ENCODE measurements around the gene TNNT3.
"Not testable (repeated sequence)": the region's sequence is repeated elsewhere in the genome, so short reads cannot be mapped to it uniquely, and the experiment has no call there.

TNNT3 gene

DNA sequence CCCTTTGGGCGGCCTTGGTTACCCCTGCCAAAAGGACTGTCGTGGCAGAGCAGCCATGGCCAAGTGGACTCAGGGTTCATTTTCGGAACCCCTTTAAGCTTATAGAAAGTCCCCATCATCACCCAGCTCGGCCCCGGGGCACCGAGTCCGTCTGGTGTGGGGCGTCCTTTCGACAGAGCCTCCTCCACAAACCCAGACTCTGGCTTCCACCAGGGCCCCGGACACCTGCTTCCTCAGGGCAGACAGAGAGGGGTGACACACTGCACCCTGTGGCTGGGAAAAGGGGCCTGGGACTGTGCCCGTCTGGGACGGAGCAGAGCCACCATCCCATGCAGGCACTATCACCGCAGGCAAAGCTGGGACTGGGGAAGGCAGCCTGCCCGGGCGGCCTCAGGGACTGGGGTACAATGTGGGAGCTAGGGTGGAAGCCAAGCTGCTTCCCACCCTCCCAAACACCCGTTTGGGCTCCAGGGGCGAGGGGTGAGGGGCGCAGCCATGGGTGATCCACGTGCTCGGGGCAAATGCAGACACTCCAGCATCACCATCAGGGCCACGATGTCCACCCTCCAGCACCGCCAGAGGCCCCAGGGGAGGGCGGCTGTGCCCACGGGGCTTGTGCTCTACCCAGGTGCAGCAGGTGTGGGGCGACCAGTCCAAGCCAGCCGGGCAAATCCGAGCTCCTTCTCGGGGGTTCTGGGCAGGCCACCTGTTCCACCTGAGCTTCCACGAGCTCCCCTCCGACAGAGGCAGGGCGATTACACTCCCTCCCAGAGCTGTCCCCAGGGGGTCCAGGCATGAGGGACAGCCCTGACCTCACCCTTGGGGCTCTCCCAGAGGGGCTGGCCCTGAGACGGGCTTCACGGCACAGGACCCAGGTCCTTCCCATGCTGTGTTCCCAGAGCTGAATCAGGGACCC lies 15.9 kb downstream of the TNNT3 start:
- no peak for DNase-seq (ENCODE audit: low spot score)

DNA sequence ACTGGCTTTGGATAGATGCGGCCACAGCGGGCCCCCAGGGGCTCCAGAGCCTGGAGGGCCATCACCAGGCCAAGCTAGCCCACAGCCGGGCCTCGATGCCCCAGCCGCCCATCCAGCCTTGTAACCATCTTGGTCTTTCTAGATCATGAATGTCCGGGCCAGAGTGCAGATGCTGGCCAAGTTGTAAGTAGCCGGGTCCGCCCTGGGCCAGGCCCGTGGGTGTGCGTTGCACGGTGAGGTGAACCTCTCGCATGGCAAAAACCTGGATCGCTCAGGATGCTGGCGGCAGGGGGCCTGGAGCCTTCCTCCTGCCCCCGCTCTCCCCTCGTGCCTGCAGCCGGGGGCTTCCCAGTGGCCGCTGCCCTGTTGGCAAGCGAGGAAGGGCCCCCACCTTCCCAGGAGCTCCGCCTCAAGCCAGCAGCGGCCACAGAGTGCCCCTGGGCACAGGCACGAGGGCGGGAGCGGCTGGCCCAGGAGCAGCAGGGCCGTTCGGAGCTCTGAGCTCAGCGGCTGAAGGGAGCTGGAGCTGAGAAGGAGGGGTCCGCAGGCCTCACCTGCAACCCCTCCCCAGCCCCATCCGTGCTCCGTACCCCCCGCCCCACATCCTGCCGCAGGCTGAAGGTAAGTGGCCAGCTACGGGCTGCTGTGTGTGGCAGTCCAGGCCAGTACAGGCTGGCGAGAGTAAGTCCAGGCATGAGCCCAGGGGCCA lies 16.7 kb downstream of the TNNT3 start:
- DNase-seq (ENCODE audit: low spot score): no peak

DNA sequence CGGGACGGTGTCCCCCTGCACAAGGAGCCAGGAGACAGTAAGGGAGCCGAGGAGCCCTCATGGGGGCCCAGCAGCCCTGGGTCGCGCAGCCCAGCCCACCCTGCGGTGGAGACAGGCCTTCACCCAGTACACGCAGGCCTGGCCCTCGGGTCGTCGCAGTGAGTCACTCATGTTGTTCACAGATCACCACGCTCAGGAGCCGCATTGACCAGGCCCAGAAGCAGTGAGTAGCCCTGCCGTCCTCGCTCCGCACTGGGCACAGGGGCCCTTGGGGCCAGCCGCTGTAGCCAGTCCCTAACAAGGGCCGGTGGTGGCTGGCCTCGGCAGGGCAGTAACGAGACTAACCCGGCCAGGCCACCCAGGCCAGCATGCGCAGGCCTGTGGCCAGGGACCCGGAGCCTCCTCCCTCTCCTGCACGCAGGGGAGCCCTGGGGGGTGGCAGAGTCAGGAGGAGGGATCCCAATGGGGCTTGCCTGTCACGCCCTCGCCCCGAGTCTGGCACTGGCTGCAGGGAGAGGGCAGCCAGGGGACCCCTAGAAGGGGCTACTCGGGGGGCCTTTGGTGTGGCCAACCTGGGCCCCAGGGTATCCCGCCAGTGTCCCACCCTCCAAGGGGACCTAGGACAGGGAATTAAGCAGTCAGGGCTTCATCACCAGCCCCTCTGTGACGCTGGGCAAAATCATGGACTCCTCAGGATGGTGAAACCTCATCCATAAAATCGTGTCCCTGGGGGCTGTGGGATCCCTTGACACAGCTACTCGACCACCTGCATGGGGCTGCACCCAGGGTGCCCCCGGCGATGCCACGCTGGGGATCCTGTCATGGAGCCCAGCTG lies 17.5 kb downstream of the TNNT3 start:
- DNase-seq (ENCODE audit: low spot score): no peak

DNA sequence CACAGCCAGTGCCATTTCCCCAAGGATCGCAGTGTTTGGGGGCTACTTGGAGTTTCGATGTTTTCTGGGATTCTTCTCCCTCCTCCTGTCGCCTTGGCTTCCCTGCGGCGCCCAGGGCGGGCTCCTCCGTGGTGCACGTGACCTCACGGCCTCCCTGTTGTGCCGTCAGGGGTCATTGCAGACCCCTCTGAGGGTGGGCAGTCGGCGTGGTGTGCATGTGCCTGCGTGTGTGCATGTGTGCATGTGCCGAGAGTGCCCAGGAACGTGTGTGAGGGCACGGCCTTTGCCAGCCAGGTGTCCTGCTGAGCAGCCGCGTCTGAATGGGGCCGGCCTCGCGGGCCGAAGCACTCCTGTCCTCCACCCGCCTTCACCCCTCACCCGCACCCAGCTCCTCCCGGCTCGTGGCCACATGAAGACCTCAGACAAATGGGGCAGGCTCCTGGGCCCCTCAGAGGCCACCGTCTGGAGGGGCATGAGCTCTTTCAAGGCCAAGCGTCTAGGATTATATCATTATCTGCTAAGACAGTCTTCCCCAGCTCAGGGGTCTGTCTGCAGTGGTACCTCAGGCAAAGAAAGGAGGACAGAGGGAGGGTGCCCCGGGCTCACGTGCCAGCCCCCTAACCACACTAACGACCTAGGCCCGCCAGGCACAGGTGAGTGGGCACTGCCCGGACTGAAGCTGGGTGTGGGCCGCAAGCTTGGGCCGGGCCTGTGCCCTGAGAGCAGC lies 18.3 kb downstream of the TNNT3 start:
- no peak for DNase-seq (ENCODE audit: low spot score)

DNA sequence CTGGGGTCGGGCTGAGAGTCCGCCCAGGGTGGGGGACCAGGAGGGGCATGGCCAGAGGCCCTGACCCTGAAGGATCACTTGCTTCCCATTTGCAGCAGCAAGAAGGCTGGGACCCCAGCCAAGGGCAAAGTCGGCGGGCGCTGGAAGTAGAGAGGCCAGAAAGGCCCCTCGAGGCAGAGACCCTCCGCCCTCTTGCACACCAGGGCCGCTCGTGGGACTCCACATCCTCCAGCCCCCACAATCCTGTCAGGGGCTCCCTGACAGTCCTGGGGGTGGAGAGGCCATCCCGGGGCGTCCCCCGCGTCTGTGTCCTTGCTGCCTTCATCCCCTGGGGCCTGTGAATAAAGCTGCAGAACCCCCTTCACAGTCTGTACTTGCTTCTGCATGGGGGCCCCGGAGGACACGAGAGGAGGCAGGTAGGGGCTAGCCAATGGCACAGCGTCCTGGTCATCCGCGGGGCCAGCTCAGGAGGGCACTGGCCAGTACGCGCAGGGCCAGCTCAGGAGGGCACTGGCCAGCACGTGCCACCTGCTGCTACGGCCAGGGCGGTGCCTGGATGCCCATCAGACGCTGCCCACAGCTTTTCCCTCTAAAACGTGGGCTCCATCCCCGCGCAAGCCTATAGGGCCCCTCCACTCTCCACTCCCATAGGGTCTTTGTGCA lies 19.0 kb downstream of the TNNT3 start:
- DNase-seq (ENCODE audit: low spot score): no peak

DNA sequence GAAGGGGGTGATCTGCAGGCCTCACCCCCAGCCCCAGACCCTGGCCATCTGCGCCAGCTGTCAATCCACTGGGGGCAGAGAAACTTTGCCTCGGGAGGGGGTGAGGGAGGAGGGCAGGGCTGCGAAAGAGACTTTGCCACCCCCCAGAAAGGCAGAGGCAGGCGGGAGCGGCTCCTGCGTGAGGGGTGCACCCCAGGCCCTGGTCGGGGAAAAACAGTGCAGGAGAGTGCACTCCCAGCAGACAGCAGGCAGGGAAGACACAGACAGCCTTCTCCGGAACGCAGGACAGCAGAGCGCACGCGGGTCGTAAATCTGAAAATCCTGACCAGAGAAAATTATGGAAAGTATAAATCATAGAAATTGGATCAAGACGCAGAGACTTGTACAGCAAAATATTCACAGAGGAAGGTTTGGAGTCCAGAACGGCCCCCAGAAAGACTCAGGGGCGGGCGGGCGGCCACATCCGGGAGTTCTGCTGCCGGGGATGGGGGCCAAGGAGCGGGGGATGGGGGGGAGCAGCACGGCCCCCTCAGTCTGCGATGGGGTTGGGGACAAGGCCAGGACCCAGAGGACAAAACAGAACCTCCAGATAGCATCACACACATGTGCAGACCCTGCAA lies 19.6 kb downstream of the TNNT3 start:
- no peak for DNase-seq (ENCODE audit: low spot score)

DNA sequence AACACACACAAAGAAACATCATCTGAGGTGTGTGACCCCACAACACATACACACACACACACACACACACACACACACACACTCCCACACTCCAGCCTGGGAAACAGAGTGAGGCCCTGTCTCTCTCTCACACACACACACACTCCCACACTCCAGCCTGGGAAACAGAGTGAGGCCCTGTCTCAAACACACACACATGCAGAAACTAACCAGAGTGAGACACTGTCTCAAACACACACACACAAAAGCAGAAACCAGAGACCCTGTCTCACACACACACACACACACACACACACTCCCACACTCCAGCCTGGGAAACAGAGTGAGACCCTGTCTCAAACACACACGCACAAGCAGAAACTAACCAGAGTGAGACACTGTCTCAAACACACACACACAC lies 20.3 kb downstream of the TNNT3 start:
- not testable (repeated sequence) for DNase-seq (ENCODE audit: low spot score)

DNA sequence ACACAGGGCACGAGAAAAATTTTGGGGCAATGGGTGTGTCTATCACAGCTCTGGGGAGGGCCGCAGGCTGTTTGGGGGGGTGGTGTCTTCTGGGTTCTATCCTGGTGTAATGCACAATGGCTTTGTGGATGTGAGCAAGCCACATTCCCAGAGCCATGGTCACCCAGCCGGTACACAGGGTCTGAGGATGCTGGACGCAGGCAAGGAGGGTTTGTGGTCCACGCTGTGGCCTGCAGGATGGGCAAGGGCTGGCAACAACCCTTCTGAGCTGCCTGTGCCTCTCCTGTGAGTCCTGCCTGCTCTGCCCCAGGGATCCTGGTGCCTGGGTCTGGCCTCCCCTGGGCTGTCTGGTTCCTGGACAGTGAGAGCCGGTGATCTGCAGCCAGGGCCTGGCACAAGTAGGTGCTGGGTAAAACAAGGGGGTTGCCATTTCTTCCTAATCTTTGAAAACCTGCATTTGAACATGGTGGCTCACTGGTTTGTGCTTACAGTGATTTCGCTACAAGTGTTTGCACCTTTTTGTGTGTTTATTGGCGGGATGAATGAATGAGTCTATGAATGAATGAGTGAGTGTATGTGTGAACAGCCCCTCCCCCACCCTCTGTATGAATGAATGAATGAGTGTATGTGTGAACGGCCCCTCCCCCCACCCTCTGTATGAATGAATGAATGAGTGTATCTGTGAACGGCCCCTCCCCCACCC lies 23.2 kb downstream of the TNNT3 start:
- DNase-seq (ENCODE audit: low spot score): no peak

DNA sequence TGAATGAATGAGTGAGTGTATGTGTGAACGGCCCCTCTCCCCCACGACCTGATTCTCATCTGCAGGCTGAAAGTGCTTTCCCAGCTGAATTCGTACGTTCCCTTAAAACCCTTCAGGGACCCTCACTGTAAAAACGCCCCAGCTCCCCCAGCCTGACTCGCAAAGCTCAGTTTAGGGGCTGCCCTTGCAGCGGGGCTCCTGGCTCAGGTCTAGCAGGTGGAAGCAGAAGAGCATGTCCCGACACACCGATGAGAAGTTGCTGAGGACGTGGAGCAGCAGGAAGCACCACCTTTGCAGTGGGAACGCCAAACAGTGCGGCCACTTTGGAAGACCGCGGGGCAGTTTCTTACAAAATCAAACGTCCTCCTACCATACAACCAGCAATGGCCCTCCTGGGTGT lies 24.1 kb downstream of the TNNT3 start:
- DNase-seq (ENCODE audit: low spot score): no peak

DNA sequence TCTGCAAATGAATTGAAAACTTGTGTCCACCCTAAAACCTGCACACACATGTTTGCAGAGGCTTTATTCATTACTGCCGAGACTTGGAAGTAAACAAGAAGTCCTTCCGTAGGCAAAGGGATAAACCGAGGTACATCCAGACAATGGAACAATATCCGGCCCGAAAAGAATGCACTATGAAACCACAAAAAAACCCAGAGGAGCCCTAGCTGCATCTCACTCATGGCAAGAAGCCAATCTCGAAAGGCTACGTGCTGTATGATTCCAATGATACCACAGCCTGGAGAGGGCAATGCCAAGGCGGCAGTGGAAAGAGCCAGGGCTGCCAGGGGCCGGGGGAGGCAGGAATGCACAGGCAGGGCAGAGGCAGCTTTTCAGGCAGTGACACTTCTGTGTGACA lies 24.5 kb downstream of the TNNT3 start:
- no peak for DNase-seq (ENCODE audit: low spot score)

DNA sequence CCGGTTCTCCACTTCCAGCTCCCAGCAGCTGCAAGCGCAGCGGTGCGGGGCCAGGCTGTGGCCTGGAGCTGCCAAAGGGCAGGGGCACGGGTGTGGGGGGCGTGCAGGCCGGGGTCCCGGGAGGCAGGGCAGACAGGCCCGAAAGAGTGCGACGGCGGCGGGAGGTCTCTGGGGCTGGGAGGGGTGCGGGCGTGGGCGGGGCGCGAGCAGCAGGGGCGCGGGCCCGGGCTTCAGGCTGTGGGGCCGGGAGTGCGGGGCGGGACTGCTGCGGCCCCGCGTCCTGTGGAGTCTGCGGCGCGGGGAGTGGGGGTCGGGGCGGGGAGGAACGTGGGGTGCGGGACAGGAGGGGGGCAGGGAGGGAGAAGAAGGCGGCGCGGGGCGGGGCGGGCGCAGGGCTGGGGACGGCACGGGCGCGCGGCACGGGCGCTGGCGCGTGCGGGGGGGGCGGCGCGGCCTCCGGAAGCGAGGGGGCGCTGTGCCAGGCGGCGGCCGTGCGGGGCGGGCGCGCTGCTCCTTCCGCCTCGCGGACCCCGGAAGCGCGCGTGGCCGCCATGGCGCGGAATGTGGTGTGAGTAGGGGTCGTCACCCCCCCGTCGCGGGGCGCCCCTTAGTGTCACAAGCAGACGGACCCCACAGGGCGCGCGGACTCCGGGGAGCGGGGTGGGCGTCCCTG lies 27.4 kb downstream of the TNNT3 start, which contains the start of gene MRPL23:
Gene MRPL23 (plus strand): TSS at position 521 of the 673 bp plus-strand sequence. CDS start 31 bp downstream, at position 552.
- DNase-seq (ENCODE audit: low spot score): no peak

DNA sequence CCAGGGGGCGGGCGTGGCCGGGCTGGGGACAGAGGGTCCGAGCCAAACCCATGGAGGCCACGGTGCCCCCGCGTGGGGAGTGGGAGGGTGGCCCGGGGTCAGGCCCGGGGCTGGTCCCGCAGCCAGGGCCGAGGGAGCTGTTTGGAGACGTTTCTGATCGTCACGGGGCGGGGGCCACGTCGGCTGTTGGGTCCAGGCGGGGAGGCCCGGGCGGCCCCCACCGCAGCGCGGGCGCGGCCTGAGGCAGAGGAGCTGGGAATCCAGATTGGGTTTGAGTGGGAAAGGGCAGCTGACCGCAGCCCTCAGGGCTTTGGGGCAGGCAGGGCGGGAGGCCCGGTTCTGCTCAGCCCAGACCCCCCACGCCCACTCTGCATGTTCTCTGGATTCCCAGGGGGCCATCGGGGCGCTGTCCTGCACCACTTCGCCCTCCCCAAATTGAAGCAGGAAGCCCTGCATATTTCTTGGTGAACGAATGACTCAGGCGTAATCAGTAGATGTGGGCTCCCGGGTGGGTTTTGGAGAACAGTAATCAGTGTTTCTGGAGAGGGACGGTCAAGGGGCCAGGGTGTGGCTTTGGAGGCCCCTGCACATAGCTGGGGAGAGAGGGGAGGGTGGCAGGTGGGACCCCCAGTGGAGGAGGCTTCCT lies 28.2 kb downstream of the TNNT3 start:
- no peak for DNase-seq (ENCODE audit: low spot score)

DNA sequence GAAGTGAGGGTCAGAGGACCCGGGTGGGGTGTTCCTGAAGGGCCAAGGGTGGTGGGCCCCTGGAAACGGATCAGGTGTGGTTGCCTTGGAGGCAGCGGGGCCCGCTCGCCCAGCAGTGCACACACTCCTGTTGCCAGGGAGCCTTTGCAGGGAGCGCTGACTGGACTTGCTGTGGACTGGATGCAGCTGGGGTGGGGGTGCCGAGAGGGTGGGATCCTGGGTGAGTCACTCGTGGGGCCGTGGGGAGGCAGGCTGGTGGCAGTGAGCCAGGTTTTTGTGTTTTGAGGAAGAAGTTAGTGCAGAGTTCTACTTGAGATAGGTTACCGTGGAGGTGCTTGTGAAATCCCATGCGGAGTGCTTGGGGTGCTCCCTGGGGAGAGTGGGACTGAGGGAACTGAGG lies 28.9 kb downstream of the TNNT3 start:
- no peak for DNase-seq (ENCODE audit: low spot score)

DNA sequence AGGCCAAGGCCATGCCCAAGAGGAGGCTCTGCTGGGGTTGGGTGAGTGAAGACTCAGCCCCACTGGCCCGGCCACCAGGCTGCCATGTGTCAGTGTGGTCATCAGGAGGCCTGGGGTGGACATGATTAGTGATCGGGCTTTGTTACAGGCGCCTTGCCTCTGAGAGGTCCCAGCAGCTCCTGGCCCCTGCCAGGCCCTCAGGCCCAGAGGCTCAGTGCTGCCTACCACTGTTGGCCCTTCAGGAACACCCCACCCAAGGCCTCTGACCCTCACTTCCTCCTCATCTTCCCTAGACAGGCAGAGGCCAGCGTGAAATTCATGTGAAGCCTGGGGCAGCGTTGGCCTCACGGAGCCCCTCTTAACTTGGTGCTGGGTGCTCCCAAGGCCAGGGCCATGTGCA lies 29.8 kb downstream of the TNNT3 start:
- DNase-seq (ENCODE audit: low spot score): no peak

DNA sequence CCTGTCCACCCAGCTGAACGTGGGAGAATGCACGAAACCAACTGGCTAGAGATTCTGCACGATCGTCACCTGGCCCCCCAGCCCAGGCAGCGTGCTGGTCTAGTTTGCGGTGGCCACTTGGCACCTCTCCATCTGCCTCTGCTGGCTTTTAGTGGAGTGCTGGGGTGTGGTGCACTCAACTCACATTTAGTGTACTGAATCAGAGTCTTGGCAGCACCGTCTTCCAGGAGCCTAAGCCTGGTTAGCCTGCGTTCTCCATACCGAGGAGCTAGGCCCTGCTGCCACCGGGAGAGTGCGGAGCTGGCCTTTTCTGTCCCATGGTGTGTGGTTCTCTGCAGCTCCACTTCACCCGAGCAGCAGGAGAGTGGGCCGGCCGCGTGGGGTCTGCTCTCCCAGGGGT lies 30.4 kb downstream of the TNNT3 start:
- DNase-seq (ENCODE audit: low spot score): no peak

DNA sequence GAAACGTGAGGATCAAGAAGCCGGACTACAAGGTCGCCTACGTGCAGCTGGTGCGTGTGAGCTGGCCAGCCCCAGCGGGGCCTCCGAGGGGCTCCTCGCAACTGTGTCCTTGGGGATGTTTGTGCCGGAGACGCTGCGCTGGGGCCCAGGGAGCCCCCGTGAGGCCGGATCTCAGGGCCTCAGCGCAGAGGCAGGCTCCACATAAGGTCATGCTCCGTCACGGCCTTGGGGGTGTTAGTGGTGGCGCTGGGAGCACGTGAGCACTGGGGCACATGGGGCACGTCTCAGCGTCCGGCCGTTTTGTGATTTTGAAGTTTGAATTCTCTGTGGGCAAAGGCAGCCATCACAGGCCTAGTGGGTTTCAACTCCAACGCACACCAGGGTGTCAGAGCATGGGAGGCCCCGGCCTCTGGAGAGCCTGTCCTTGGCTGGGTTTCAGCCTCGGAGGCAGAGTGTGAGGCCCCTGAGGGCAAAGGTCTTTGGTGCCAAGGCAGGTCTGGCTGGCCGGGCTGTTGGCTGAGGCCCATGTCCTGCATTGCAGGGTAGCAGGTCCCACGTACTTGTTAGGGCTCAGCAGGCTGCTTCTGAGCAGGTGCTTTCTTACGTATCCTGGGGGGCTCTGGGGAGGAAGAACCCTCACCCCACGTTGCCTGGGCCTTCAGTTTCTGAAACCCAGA lies 33.4 kb downstream of the TNNT3 start:
- DNase-seq (ENCODE audit: low spot score): no peak

DNA sequence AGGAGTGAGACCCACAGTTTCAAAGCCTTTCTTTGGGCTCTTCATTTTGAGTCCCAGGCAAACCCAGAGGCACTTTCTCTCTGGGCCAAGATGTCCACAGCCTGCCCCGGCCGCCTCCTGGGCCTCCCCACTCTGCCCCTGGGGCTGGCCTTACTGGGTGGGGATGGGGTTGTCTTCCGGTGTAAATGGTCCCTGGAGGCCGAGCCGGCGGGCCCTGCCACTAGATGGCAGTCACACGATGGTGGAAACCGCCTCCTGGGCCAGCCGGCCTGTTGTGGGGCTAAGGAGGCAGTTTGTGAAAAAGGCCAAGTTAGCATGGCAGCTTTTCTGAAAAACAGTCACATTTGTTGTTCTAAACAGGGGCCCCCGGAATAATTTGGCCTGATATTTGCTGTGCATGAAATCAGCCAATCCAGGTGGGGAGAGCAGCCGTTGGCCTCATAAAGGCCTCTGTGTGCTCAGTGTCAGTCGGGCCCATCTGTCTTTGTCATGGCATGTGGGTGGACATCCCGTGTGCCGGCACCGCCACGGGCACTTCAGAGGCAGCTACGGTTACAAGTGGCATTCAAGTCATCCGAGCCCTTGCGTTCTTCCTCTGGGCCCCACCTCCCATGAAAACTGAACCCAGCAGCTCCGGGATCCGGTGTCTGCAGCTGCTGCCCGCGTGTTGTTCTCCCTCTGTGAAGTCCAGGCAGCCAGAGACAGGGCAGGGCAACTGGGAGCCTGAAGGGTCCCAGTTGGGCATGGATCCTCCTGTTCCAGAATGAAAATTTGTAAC lies 34.2 kb downstream of the TNNT3 start:
- no peak for DNase-seq (ENCODE audit: low spot score)

DNA sequence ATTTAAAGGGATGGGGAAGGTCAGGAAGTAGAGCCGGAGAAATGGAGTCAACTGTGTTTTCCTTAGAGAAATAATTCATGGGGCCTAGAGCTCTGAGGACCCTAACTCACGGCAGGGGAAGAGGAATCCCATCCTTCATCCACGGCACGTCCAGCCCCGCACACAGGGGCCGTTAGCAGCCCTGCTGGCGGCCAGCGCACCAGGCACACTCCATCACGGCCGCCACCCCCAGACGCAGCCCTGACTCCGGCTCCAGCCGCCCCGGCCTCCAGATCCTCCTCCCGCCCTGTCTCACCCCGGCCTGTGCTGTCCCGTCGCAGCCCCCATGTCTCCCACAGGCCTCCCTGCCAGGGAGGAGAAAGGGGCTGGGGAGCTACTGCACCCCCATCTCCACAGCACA lies 38.9 kb downstream of the TNNT3 start:
- DNase-seq (ENCODE audit: low spot score): no peak

All from ecto neural progenitor cell (in vitro differentiated cells).